PC-9 (cell line): Measurements from ENCODE around the gene TPCN2. TPM values are rescaled to one million over a fixed set of nuclear protein-coding genes. Genes with fewer than 3 reads are reported as not detected.

Source experiments
- BruUV-seq: library from RNA; stranded (reverse); fragments of 400-500 nt; replicated peaks from 2 replicates; lab custom pipeline; 2021; lab: Mats Ljungman, UMichigan
- CTCF ChIA-PET: fragments of 300-600 bp; sonication (Branson Sonifier 250); formaldehyde crosslinking; loops from one replicate; lab custom pipeline; 2022; ENCODE audit warnings: antibody characterized with exemption; lab: Charles Lee
- POLR2A ChIA-PET: fragments of 300-600 bp; sonication (Branson Sonifier 250); formaldehyde crosslinking; loops from one replicate; lab custom pipeline; 2022; ENCODE audit warnings: antibody characterized with exemption; ENCODE audit not compliant: unreplicated experiment; lab: Charles Lee
- DNase-seq, 2 experiments: peaks; one replicate each; pipeline versions ENCODE4 v3.0.0 to v3.0.0-alpha.2; 2015 to 2022; ENCODE audit warnings: mixed read lengths in 1 of 2
- H2AFZ ChIP-seq: fragments of 200-600 bp; sonication (generic); 2 replicates; pipeline ENCODE4 v1.8.1; 2017; ENCODE audit warnings: antibody characterized with exemption
- H3F3A ChIP-seq: fragments of 200-600 bp; sonication (generic); 2 replicates; pipeline ENCODE4 v1.8.1; 2017; ENCODE audit warnings: antibody characterized with exemption, mild to moderate bottlenecking, low read depth; ENCODE audit not compliant: insufficient read depth
- H3K27ac ChIP-seq: fragments of 200-600 bp; sonication (generic); 2 replicates; pipeline ENCODE4 v1.6.1; 2016; ENCODE audit warnings: mixed run types
- H3K27me3 ChIP-seq: fragments of 200-600 bp; sonication (generic); 2 replicates; pipeline ENCODE4 v1.6.1; 2016; ENCODE audit warnings: low read depth, mixed run types; ENCODE audit not compliant: insufficient read depth
- H3K36me3 ChIP-seq: fragments of 200-600 bp; sonication (generic); 2 replicates; pipeline ENCODE4 v1.6.1; 2016; ENCODE audit warnings: low read depth, mixed run types
- H3K4me1 ChIP-seq: fragments of 200-600 bp; sonication (generic); replicated peaks from 2 replicates; pipeline ENCODE4 v1.6.1; 2016; ENCODE audit warnings: mixed run types; ENCODE audit not compliant: insufficient read depth
- H3K4me2 ChIP-seq: fragments of 200-600 bp; sonication (generic); 2 replicates; pipeline ENCODE4 v1.6.1; 2017; ENCODE audit warnings: mixed run types
- H3K4me3 ChIP-seq: fragments of 200-600 bp; sonication (generic); 2 replicates; pipeline ENCODE4 v1.6.1; 2016; ENCODE audit warnings: mixed run types
- H3K79me2 ChIP-seq: fragments of 200-600 bp; sonication (generic); 2 replicates; pipeline ENCODE4 v1.6.1; 2017; ENCODE audit warnings: low read depth, mixed run types
- H3K9me2 ChIP-seq: fragments of 200-600 bp; sonication (generic); 2 replicates; pipeline ENCODE4 v1.8.1; 2017; ENCODE audit warnings: mild to moderate bottlenecking; ENCODE audit not compliant: insufficient read depth
- H3K9me3 ChIP-seq: fragments of 200-600 bp; sonication (generic); 2 replicates; pipeline ENCODE4 v1.8.1; 2016; ENCODE audit warnings: low read depth; ENCODE audit not compliant: insufficient read depth
- H4K20me1 ChIP-seq: fragments of 200-600 bp; sonication (generic); 2 replicates; pipeline ENCODE4 v1.8.1; 2017; ENCODE audit not compliant: insufficient read depth
- CTCF ChIP-seq: fragments of 200-600 bp; sonication (generic); conservative IDR thresholded peaks from 2 replicates; pipeline ENCODE4 v1.6.1; 2017; ENCODE audit warnings: mixed run types, antibody characterized with exemption, mild to moderate bottlenecking, moderate library complexity
- EZH2 ChIP-seq: fragments of 200-600 bp; sonication (generic); IDR thresholded peaks from 2 replicates; pipeline ENCODE4 v1.8.0; 2017; ENCODE audit warnings: antibody characterized with exemption, low read depth
- intact Hi-C: fragments of 100-400 bp; cut with micrococcal nuclease; formaldehyde crosslinking; loops from one replicate; pipeline ENCODE4 v1.10.0; 2022; ENCODE audit not compliant: unreplicated experiment
- total RNA-seq: library from RNA; stranded (reverse); gene quantifications from 2 replicates; pipeline ENCODE4 v1.2.3, GENCODE V29; 2021

The TPCN2 gene
- total RNA-seq, 1 experiment from 2014 or later, result 24.8 TPM

GRCh38 chr11:69144316-69145049, 95.8 kb downstream of the TPCN2 start:
- Histone ChIP-seq H2AFZ (no peak overlapping the region), H4K20me1 (no peaks in the 10 kb centered on the region), H3K27ac (no peak overlapping the region), H3K9me2 (no peaks in the 10 kb centered on the region), H3K27me3 (no peaks in the 10 kb centered on the region), H3F3A (peaks cover 9% of the 10 kb centered on the region; the same call in 1 of the 2 replicates), H3K4me2 (no peak overlapping the region), H3K36me3 (no peaks in the 10 kb centered on the region), H3K4me1 (no peaks in the 10 kb centered on the region), H3K9me3 (peaks cover 23% of the 10 kb centered on the region), H3K79me2 (no peaks in the 10 kb centered on the region), H3K4me3 (no peak overlapping the region)
- BruUV-seq, result no TSS peak
- CTCF ChIA-PET, result no interaction called here
- TF ChIP-seq CTCF (no peak), EZH2 (no peak)
- DNase-seq, result no peak
- POLR2A ChIA-PET, result no interaction called here
- intact Hi-C loops, result no loop called here

- intact Hi-C loops, result no loop called here
- no TSS peak for BruUV-seq
- no peak overlapping the region for H2AFZ ChIP-seq
- H3K79me2 ChIP-seq, result no peaks in the 10 kb centered on the region
- H3K9me3 ChIP-seq, result peaks cover 23% of the 10 kb centered on the region
- H3F3A ChIP-seq, result peaks cover 9% of the 10 kb centered on the region; the same call in 1 of the 2 replicates
- no peaks in the 10 kb centered on the region for H3K4me1 ChIP-seq
- H3K27ac ChIP-seq, result no peak overlapping the region
- H3K4me2 ChIP-seq, result no peak overlapping the region
- H4K20me1 ChIP-seq, result no peaks in the 10 kb centered on the region
- ChIA-PET CTCF (no interaction called here), POLR2A (no interaction called here)
- no peak for DNase-seq
- H3K9me2 ChIP-seq, result no peaks in the 10 kb centered on the region
- no peak for TF ChIP-seq CTCF
- TF ChIP-seq EZH2, result no peak
- no peaks in the 10 kb centered on the region for H3K36me3 ChIP-seq
- H3K27me3 ChIP-seq, result no peaks in the 10 kb centered on the region
- no peak overlapping the region for H3K4me3 ChIP-seq
These were observed 96.3 kb downstream of the TPCN2 start for GRCh38 chr11:69145050-69145380.

GRCh38 chr11:69148377-69148762, 99.6 kb downstream of the TPCN2 start:
- Histone ChIP-seq H3K27me3 (no peaks in the 10 kb centered on the region), H3F3A (peaks cover 4% of the 10 kb centered on the region; the same call in 1 of the 2 replicates), H3K27ac (no peak overlapping the region), H3K79me2 (no peaks in the 10 kb centered on the region), H3K4me2 (no peak overlapping the region), H4K20me1 (no peaks in the 10 kb centered on the region), H3K4me1 (no peaks in the 10 kb centered on the region), H3K9me2 (no peaks in the 10 kb centered on the region), H3K36me3 (no peaks in the 10 kb centered on the region), H3K9me3 (peaks cover 17% of the 10 kb centered on the region; the same call in 1 of the 2 replicates), H2AFZ (no peak overlapping the region), H3K4me3 (no peak overlapping the region)
- intact Hi-C loops, result no loop called here
- no TSS peak for BruUV-seq
- no peak for DNase-seq
- ChIA-PET POLR2A (no interaction called here), CTCF (no interaction called here)
- TF ChIP-seq EZH2 (no peak), CTCF (no peak)
